Measurements from ENCODE around the gene RAB11FIP4.

The RAB11FIP4 gene

GRCh38 chr17:31364012-31364411 is 27.5 kb upstream of the RAB11FIP4 start:
- Histone ChIP-seq H3K9me3 (ENCODE audit: control insufficient read depth, insufficient read depth, low read depth, low read length) (no peaks in the 10 kb centered on the region), H3K4me3 (ENCODE audit: low read depth, low read length) (no peak overlapping the region), H3K27ac (ENCODE audit: extremely low read depth, low read depth, low read length) (no peak overlapping the region), H3K4me1 (ENCODE audit: control insufficient read depth, insufficient read depth, low read length) (no peaks in the 10 kb centered on the region), H3K36me3 (ENCODE audit: control insufficient read depth in 2 of 2, insufficient read depth in 1 of 2, low read length in 2 of 2) (peaks cover 43 to 48% of the 10 kb centered on the region in 2 experiments)
- ChIA-PET CTCF (interaction anchor here (0.6 kb wide), 1 partner anchor 1573 kb away, joined by 4 read pairs; no protein-coding TSS in a partner anchor), POLR2A (no interaction called here)
- no peak for TF ChIP-seq ZNF544 (tag by site-specific recombination; IDR thresholded peaks at IDR 0.05)
- no peak for TF ChIP-seq ZNF404 (tag by site-specific recombination; IDR thresholded peaks at IDR 0.05)
- TF ChIP-seq ZNF600 (tag by site-specific recombination; IDR thresholded peaks at IDR 0.05) = no peak
- no peak for TF ChIP-seq ZEB2 (tag by site-specific recombination; IDR thresholded peaks at IDR 0.05)
- TF ChIP-seq ZNF133 (tag by site-specific recombination; IDR thresholded peaks at IDR 0.05) = no peak
- no peak for TF ChIP-seq PATZ1 (tag by site-specific recombination; IDR thresholded peaks at IDR 0.05)
- TF ChIP-seq ZBTB7A (tag by site-specific recombination; IDR thresholded peaks at IDR 0.05; ENCODE audit: low read depth) = no peak
- TF ChIP-seq SCRT1 (tag by site-specific recombination; IDR thresholded peaks at IDR 0.05; ENCODE audit: borderline replicate concordance) = no peak
- TF ChIP-seq ZBTB48 (tag by site-specific recombination; IDR thresholded peaks at IDR 0.05) = no peak

GRCh38 chr17:31366088-31366487 is 25.4 kb upstream of the RAB11FIP4 start:
- no peak for TF ChIP-seq ZNF350 (tag by site-specific recombination; IDR thresholded peaks at IDR 0.05)
- TF ChIP-seq ZNF221 (tag by site-specific recombination; IDR thresholded peaks at IDR 0.05; ENCODE audit: borderline replicate concordance) = no peak
- no peak for TF ChIP-seq HOXC10 (CRISPR knock-in tag; IDR thresholded peaks at IDR 0.05)
- no peak for TF ChIP-seq ZXDB (tag by site-specific recombination; IDR thresholded peaks at IDR 0.05)
- TF ChIP-seq YY2 (tag by site-specific recombination; IDR thresholded peaks at IDR 0.05) = no peak
- TF ChIP-seq ZNF133 (tag by site-specific recombination; IDR thresholded peaks at IDR 0.05) = no peak
- no peak for TF ChIP-seq ZNF19 (tag by site-specific recombination; IDR thresholded peaks at IDR 0.05; ENCODE audit: low read depth)
- no peak for TF ChIP-seq ZNF175 (tag by site-specific recombination; IDR thresholded peaks at IDR 0.05)
- TF ChIP-seq ZBTB6 (tag by site-specific recombination; IDR thresholded peaks at IDR 0.05) = no peak
- no peak for TF ChIP-seq ZNF292 (tag by site-specific recombination; IDR thresholded peaks at IDR 0.05; ENCODE audit: borderline replicate concordance, low read depth)
- TF ChIP-seq ZIC2 (tag by site-specific recombination; IDR thresholded peaks at IDR 0.05) = no peak
- no peak for TF ChIP-seq ZFP41 (tag by site-specific recombination; IDR thresholded peaks at IDR 0.05; ENCODE audit: borderline replicate concordance)
- TF ChIP-seq INSM2 (tag by site-specific recombination; IDR thresholded peaks at IDR 0.05) = no peak
- no peak for TF ChIP-seq ELK4 (IDR thresholded peaks at IDR 0.05; ENCODE audit: borderline replicate concordance, low read depth, low read length)
- POLR2A ChIA-PET = no interaction called here
- no peak overlapping the region for H3K4me3 ChIP-seq (ENCODE audit: low read depth, low read length)
- H3K27ac ChIP-seq (ENCODE audit: extremely low read depth, low read depth, low read length) = no peak overlapping the region
- no peaks in the 10 kb centered on the region for H3K9me3 ChIP-seq (ENCODE audit: control insufficient read depth, insufficient read depth, low read depth, low read length)
- CTCF ChIA-PET = interaction anchor here (0.6 to 1.6 kb wide), 2 partner anchors 150 to 854 kb away, joined by 3 to 5 read pairs; no protein-coding TSS in a partner anchor
- peaks cover 28 to 33% of the 10 kb centered on the region in 2 experiments for H3K36me3 ChIP-seq (ENCODE audit: control insufficient read depth in 2 of 2, insufficient read depth in 1 of 2, low read length in 2 of 2)
- H3K4me1 ChIP-seq (ENCODE audit: control insufficient read depth, insufficient read depth, low read length) = no peaks in the 10 kb centered on the region

All from HEK293 (cell line).